Hepatocyte (in vitro differentiated cells): ENCODE data around the gene PSMD2. TPM values are rescaled to one million over a fixed set of nuclear protein-coding genes. Genes with fewer than 3 reads are reported as not detected.

Experiments used
- DNase-seq: peaks from one replicate; pipeline ENCODE4 v3.0.0-alpha.2; 2016; ENCODE audit warnings: low spot score
- H2AFZ ChIP-seq: fragments of 200-600 bp; sonication (generic); 2 replicates; pipeline ENCODE4 v1.6.0; 2016; ENCODE audit warnings: antibody characterized with exemption, mild to moderate bottlenecking
- H3K27ac ChIP-seq: fragments of 200-600 bp; sonication (generic); 2 replicates; pipeline ENCODE4 v1.5.1; 2016; ENCODE audit warnings: mild to moderate bottlenecking
- H3K27me3 ChIP-seq: fragments of 200-600 bp; sonication (generic); 2 replicates; pipeline ENCODE4 v1.6.1; 2016
- H3K36me3 ChIP-seq: fragments of 200-600 bp; sonication (generic); replicated peaks from 2 replicates; pipeline ENCODE4 v1.5.1; 2016; ENCODE audit warnings: low read depth; ENCODE audit not compliant: insufficient read depth
- H3K4me1 ChIP-seq: fragments of 200-600 bp; sonication (generic); 2 replicates; pipeline ENCODE4 v1.5.1; 2016; ENCODE audit warnings: mild to moderate bottlenecking, moderate library complexity; ENCODE audit not compliant: insufficient read depth
- H3K4me2 ChIP-seq: fragments of 200-600 bp; sonication (generic); 2 replicates; pipeline ENCODE4 v1.6.0; 2016
- H3K4me3 ChIP-seq: fragments of 200-600 bp; sonication (generic); 2 replicates; pipeline ENCODE4 v1.5.1; 2016; ENCODE audit warnings: mild to moderate bottlenecking
- H3K79me2 ChIP-seq: fragments of 200-600 bp; sonication (generic); 2 replicates; pipeline ENCODE4 v1.6.0; 2017; ENCODE audit warnings: mild to moderate bottlenecking
- H3K9me2 ChIP-seq: fragments of 200-600 bp; sonication (generic); replicated peaks from 2 replicates; pipeline ENCODE4 v1.6.0; 2017; ENCODE audit warnings: mild to moderate bottlenecking; ENCODE audit not compliant: insufficient read depth
- H3K9me3 ChIP-seq: fragments of 200-600 bp; sonication (generic); 2 replicates; pipeline ENCODE4 v1.5.1; 2016; ENCODE audit warnings: low read depth, mild to moderate bottlenecking
- H4K20me1 ChIP-seq: fragments of 200-600 bp; sonication (generic); 2 replicates; pipeline ENCODE4 v1.6.0; 2016; ENCODE audit warnings: mild to moderate bottlenecking; ENCODE audit not compliant: insufficient read depth, poor library complexity, severe bottlenecking
- CTCF ChIP-seq: fragments of 200-600 bp; sonication (generic); IDR thresholded peaks from 2 replicates; pipeline ENCODE4 v1.5.1; 2016; ENCODE audit warnings: antibody characterized with exemption, mild to moderate bottlenecking; ENCODE audit not compliant: poor library complexity
- EZH2 ChIP-seq: fragments of 200-600 bp; sonication (generic); IDR thresholded peaks from 2 replicates; pipeline ENCODE4 v1.6.1; 2016; ENCODE audit warnings: antibody characterized with exemption, mild to moderate bottlenecking, borderline replicate concordance
- EZH2phosphoT487 ChIP-seq: fragments of 200-600 bp; sonication (generic); IDR thresholded peaks from one replicate; pipeline ENCODE4 v1.6.1; 2018; ENCODE audit warnings: antibody characterized with exemption, mild to moderate bottlenecking, low read depth, moderate library complexity; ENCODE audit not compliant: unreplicated experiment, severe bottlenecking
- WGBS: methylation state at CpG from one replicate; pipeline ENCODE4 v1.1.6; 2016; ENCODE audit warnings: low lambda C conversion rate; ENCODE audit errors: missing lambda C conversion rate; 5-methylcytosine and 5-hydroxymethylcytosine counted together
- polyA plus RNA-seq: library from polyadenylated mRNA; unstranded; fragments of >200 nt; fragmentation: Nextera tagmentation; extraction: Ambion mirVana; gene quantifications from 2 replicates; pipeline ENCODE4 v1.2.1, GENCODE V29; 2016
- total RNA-seq: library from RNA; depleted of rRNA; stranded (reverse); fragments of >200 nt; gene quantifications from 2 replicates; pipeline ENCODE4 v1.2.3, GENCODE V29; 2014

The PSMD2 gene
- total and polyA plus RNA-seq, 2 experiments from 2014 or later: 232 to 241 TPM

GRCh38 chr3:184322731-184323487, 23.9 kb downstream of the PSMD2 start:
- WGBS: 95% methylated on average over 20 of the region's 20 CpGs
- Histone ChIP-seq H3K4me3 (no peak overlapping the region), H3K36me3 (no peaks in the 10 kb centered on the region), H3K9me2 (no peaks in the 10 kb centered on the region), H3K9me3 (no peaks in the 10 kb centered on the region), H2AFZ (no peak overlapping the region), H3K27me3 (no peaks in the 10 kb centered on the region), H3K4me2 (no peak overlapping the region), H3K27ac (no peak overlapping the region), H4K20me1 (peaks cover 54% of the 10 kb centered on the region), H3K79me2 (peaks cover 47% of the 10 kb centered on the region), H3K4me1 (peaks cover 15% of the 10 kb centered on the region)
- no peak for DNase-seq
- no peak for TF ChIP-seq CTCF
- TF ChIP-seq EZH2phosphoT487: no peak
- no peak for TF ChIP-seq EZH2

DNA sequence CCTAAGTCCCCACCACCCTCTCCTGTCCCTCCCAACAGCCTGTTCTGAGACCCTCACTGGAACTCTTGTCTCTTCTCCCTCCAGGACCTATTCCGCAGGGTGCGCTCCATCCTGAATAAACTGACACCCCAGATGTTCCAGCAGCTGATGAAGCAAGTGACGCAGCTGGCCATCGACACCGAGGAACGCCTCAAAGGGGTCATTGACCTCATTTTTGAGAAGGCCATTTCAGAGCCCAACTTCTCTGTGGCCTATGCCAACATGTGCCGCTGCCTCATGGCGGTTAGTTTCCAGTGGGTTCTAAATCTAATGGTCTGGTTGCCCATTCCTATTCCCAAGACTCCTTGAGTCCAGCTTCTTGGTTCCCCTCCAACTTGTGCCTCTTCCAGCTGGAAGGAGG, 24.7 kb downstream of the PSMD2 start:
- no peak overlapping the region for H3K4me3 ChIP-seq
- H4K20me1 ChIP-seq: peaks cover 46% of the 10 kb centered on the region
- DNase-seq: no peak
- H3K4me1 ChIP-seq: peaks cover 12% of the 10 kb centered on the region
- H3K79me2 ChIP-seq: peaks cover 42% of the 10 kb centered on the region
- WGBS: 96% methylated on average over 8 of the region's 8 CpGs
- H3K4me2 ChIP-seq: no peak overlapping the region
- no peaks in the 10 kb centered on the region for H3K27me3 ChIP-seq
- no peaks in the 10 kb centered on the region for H3K9me2 ChIP-seq
- TF ChIP-seq EZH2phosphoT487: no peak
- no peak for TF ChIP-seq CTCF
- TF ChIP-seq EZH2: no peak
- no peaks in the 10 kb centered on the region for H3K36me3 ChIP-seq
- no peak overlapping the region for H3K27ac ChIP-seq
- no peaks in the 10 kb centered on the region for H3K9me3 ChIP-seq
- H2AFZ ChIP-seq: no peak overlapping the region

- no peak for DNase-seq
- Histone ChIP-seq H3K4me1 (no peaks in the 10 kb centered on the region), H3K4me2 (no peak overlapping the region), H3K36me3 (no peaks in the 10 kb centered on the region), H3K9me3 (no peaks in the 10 kb centered on the region), H3K4me3 (no peak overlapping the region), H3K27ac (no peak overlapping the region), H2AFZ (no peak overlapping the region), H3K9me2 (no peaks in the 10 kb centered on the region), H3K27me3 (no peaks in the 10 kb centered on the region), H4K20me1 (peaks cover 36% of the 10 kb centered on the region), H3K79me2 (peaks cover 33% of the 10 kb centered on the region)
- TF ChIP-seq CTCF: no peak
- no peak for TF ChIP-seq EZH2
- no peak for TF ChIP-seq EZH2phosphoT487
- 97% methylated on average over 13 of the region's 13 CpGs for WGBS
Observed at GRCh38 chr3:184325269-184325668, 26.2 kb downstream of the PSMD2 start.
